MM.1S (cell line): ENCODE data around the gene FAIM2.

Experiments used
- CTCF ChIP-seq: fragments of 300-600 bp; sonication (generic); IDR thresholded peaks from 2 replicates; pipeline ENCODE4 v1.5.1; 2016; ENCODE audit warnings: antibody characterized with exemption, low read length, mixed read lengths
- EZH2 ChIP-seq: fragments of 300-600 bp; sonication (generic); optimal IDR thresholded peaks from 2 replicates; pipeline ENCODE3; 2017; ENCODE audit warnings: low read depth, mild to moderate bottlenecking, antibody characterized with exemption, low read length, mixed read lengths

- no peak for TF ChIP-seq EZH2
- TF ChIP-seq CTCF, result no peak
These were observed 8.9 kb upstream of the FAIM2 start for GRCh38 chr12:49912345-49913255.
